Mucosa of gallbladder (tissue), 1 donor: Measurements from ENCODE around the gene FOSL2. TPM values are rescaled to one million over a fixed set of nuclear protein-coding genes. Genes with fewer than 3 reads are reported as not detected.
A peak's percentile ranks its signal among the peaks of the same experiment; 100 is the strongest.

Source experiments
- DNase-seq: peaks from one replicate; pipeline ENCODE4 v3.0.0-alpha.2; 2020; ENCODE audit warnings: low spot score
- total RNA-seq: library from RNA; stranded (reverse); gene quantifications from one replicate; pipeline ENCODE4 v1.2.1, GENCODE V29; 2021
- donor health status: DM: no; HTN: no; CAD: no.

Gene FOSL2
- total RNA-seq, 1 donor from 2014 or later, result 162 TPM

DNA sequence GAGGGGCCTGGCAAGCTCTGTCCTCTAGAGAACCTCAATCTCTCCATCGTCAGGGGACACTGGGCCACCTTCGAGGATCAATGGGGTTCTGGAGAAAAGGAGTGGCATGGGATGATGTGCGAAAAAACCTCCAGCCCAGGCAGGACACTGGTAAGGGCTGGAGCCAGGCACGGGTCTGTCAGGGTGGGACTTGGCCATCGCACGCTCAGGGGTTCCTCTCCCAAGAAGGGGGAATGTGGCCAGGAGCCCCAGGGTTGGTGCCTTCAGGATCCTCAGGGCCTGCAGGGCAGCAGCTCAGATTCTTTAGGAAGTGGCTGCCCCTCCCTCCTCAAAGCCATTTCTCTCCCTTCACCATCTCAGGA lies 56.4 kb downstream of the FOSL2 start:
- DNase-seq, result no peak

DNA sequence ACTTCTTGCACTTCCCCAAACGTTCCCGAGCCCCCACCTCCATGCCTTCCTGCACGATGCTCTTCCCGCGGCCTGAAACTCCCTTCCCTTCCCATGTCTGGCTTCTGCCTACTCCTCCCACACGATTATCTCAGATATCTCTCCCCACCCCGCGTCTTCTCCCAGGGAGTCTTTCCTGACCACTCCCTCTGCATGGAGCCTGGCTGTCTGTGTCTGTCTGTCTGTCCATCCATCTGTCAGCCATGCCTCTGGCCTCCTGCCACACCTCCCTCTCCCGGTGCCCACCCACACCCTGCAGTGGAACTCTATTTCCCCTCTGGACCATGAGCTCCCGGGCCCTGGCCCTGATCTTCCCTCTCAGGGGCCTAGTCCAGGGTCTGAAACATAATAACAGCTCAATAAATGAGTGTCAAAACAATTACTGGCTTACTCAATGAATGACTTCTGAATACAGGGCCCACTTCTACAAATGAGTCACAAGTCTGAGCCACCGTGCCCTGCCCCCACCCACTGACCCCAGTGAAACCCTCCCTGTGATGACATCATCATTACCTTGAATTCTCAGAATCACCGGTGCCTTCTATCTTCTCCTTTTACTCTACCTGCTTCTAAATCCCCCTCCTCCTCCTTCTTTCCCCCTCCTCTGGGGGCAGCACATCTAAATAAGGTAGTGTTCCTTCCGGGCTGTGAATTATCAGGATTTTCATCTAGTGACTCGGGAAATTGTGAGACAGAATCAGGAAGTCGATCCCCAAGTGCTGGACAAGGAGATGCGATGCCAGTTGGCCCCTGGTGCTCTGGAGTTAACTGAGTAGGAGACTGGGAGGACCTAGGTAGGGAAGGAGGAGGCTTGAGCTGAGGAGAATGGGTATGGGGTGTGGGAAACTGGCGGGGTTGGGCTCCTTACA lies 57.1 kb downstream of the FOSL2 start:
- no peak for DNase-seq

DNA sequence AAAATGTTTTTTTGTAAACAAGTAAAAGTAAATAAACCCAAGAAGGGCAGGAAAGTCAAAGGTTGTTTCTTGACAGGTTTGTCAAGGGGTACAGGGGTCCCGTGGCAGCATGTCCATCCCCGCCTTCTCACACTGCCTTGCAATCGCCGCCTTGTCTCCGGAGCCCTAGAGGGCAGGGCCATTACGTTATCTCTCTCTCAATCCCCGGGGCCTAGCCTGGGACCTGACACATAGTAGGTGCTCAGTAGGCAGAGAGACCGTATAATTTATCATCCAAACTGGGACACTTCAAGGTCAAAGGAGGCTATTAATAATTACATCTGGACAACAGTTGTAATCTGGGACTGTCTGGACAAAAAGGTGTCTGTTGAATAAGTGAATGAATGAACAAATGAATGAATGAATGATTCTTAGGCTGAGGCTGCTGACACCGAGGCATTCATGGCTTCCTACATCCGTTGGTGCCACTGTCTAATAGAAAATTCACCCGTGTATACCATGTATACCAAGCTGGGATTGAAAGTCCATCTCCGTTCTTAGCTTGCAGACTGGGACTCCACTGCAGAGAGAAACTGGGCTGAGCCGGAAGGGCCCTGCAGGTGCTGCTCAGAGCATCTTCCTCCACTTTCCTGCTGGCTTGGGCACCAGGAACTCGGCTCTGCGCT lies 58.4 kb downstream of the FOSL2 start:
- no peak for DNase-seq

DNA sequence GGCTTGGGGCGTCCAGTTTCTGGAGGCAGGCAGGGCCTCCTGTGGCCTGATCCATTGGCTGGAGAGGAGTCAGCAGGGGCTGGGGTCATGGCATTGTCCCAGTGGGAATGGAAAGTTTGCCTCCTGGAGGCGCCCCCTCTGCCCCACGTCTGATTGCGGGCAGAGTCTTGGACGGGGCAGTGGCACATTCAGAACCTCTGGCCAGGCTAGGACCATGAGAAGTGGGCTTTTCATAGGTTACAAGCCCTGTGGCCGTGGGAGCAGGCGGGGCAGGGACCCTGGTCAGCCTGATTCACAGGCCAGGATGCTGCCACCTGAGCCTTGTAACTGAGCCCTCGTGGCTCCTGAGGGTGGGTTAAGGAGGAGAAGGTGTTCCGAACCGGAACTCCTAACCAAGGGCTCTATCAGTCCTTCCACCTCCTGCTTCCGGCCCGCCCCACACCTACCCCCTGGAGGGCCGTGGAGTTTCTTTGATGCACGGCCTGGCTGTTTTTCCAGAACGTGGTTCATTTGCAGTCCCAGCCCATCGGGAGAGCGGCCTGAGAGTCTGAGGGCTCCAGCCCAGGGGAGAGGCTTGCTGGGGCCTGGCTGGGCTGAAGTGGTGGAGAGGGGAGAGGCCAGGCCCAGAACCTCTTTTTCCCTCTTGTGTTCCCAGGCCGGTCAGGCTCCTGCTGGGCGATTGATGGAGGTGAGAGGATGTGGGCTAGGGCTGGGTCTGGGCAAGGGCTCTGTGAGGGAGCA lies 59.3 kb downstream of the FOSL2 start:
- no peak for DNase-seq

DNA sequence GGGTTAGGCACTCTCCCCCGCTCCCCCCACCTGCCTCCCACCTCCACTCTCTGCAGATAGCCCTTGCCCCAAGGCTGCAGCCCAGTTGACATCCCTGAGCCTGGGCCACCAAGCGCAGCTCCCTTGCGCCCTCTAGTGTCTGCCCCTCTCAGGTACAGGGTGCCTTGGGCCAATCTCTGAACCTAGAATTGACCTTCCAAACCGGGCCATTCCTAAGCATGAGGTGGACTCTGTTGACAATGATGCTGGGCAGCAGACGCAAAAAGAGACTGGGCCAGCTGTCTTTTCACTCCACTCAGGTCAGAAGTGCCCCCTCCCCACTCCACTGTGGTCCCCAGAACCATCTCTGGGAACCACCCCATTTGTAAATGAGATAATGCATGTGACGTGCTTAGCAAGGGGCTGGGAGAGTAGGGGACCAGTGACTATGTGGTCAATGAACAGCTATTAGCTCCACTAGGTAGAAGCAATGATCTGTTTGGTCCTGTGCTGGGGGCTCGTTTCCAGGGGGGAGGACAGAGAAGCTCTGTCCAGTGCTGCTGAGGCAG lies 60.0 kb downstream of the FOSL2 start:
- peak; percentile 73 for DNase-seq

DNA sequence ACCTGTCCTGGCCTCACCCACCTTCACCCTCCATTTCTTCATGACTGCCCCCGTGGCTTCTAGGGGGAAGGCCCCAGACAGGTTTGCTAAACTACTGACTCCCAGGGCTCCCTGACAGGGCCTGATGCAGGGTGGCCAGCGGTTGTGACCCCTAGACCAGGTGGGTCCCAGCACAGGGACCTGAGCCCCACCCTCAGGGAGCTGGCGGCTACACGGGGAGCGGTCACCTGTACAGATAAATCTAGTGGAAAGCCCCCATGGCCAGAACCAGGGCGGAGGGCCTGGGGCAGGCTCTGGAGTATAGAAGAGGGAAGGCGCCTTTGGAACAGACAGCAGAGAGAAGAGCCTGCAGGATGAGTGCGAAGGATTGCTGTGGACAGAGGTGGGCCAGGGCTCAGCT lies 60.7 kb downstream of the FOSL2 start:
- DNase-seq, result no peak

DNA sequence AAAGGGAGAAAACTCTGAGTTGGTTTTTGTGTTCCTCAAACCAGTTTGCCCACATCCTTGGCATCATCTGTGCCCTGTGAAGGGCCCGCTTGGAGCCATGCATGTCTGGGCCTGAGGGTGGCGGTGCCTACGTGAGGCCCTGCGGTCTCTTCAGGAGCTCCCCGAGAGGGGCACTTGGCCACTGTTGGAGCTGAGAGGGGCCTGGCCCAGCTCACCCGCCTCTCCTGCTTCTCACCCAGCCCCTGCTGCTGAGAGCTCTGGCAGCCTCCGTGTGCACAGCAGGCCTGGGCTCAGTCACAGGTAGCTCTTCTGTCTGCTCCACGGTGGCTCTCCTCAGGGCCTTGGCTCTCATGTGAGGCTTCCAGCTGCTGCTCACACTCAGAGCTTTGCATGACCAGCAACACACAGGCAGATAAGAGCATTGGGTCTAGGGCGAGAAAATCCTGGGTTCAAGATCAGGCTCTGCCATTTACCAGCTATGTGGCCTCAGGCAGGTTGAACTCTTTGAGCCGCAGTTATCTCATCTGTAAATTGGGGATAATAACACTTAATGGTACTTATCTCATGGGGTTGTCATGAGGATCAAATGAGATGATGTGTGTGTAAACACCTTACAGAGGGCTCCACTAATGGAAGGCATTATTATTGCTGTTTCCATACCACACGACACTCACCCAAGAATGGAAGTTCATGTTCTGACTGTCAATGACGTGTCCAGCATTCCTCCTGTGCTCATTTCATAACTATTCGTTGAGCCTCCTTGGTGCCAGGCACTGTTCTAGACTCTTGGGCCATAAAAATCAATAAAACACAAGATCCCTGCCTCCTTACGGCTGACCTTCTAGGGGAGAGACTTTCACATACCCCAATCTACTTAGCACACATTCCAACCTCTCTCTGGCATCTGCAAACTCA lies 61.6 kb downstream of the FOSL2 start:
- DNase-seq, result no peak

DNA sequence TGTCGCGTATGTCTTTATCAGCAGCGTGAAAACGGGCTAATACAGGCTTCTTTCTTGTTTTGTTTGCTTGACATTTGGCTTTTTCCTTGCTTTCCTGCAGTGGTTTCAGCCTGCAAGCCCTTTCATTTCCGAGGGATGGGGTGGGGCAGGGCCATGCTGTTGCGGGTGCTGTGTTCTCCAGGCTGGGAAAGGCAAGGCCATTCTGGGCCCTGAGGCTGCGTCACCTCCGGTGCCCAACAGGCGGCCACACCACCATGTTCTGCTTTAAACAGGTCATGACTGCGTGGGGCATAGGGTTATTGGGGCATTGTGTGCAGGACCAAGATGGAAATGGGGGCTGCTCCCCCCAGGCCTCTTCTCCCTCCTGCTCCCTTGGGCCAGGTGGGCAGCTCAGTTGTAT lies 64.6 kb downstream of the FOSL2 start:
- DNase-seq, result no peak

DNA sequence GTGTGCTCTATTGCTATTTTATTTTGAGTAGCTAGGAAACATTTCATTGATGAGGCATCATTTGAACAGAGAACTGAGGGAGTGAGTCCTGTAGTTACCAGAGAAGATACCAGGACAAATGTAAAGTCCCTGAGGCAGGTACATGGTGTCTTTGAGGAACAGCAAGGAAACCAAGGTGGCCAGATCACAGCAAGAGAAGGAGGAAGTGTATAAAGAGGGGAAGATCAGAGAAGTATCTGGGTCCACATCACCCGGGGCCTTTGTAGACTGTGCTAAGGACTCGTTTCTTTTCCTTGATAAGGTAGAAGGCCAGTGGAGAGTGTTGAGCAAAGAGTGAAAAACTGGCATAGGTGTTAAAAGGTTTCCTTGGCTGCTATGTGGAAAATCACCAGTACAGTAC lies 68.4 kb downstream of the FOSL2 start:
- no peak for DNase-seq

DNA sequence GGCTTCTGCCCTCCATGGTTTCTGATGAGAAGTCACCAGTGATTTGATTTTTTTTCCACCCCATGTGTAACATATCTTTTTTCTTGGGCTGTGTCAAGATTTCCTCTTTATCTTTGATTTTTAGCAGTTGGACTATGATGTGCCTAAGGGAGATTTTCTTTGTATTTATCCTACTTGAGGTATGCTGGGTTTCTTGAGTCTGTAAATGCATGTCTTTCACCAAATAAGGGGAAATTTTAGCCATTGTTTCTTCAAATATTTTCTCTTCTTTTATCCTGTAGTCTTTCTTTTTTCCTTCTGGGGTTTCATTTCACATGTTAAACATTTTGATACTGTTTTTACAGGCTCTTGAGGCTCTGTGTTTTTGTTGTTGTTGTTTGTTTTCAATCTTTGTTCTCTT lies 69.5 kb downstream of the FOSL2 start:
- no peak for DNase-seq

DNA sequence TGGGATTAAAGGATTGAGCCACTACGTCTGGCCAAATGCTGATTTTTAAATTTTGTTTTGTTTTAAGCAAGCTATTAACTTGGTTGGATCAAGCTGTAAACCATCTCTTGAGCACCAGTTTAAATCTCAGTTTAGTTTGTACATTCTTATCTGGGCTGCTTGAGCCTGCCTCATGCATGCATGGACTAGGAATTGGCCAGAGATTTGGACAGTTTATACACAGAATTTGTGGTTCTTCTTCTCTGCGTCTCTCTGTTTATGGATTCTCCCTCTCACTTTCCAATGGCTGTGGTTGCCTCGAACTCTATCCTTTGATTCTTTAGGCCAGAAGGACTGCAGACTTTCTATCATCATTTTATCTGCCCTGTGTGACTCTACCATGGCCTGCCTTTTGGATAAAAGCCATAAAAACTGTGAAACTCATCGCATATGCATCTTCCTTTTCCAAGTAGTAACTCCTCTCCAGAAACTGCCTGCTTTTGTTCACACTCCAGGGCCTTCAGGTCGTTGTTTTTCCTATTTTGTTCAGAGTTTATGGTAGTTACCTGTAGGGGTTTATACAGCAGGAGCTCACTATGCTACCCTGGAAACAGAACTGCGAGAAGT lies 70.7 kb downstream of the FOSL2 start:
- DNase-seq, result no peak

DNA sequence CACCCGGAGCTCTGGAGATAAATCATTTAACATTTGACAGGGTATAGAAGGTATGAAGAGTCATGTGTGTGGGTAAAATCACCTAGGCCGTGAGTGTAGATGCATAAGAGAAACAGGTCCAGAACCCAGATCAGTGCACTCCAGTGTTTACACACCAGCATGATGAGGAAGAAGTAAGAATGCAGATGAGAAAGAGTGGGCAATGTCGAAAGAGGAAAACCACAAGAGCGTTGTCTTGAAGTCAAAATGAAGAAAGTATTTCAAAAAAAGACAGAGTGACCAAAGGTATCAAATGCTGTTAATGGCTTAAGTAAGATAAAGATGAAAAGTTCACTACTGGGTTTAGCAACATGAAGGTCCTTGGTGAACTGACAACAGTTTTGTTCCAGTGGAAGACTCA lies 71.2 kb downstream of the FOSL2 start:
- DNase-seq, result no peak

DNA sequence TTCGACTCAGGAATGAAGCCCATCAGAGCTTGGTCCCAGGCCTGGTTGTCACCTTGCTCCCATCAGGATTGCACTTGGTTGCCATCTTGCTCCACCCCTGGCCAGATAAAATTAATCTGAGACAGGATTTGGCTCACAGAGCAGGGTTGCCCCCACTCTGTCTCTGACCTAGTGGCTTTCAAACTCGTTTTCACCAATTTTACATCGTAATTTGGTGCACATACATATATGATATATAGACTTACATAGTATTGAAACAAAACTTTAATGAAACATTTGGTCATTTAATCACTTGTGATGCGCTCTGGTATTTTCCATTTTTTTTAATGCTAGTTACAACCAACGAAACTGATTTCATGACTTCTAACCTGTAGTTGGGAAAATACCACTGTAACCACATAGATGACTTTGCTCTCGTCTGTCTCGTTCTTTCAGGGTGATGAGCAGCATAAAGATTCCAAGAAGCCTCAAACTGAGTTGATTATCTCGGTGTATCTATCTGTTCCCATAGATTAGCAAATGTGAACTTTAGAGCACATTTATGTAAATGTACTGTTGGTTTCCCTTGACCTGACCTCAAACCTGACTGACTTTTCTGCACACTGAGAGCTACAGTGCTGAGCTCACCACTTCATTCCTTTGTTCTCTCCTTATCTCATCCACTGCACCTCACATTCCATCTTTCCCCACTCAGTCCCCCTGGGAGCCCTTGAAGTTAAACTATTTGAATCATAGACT lies 72.7 kb downstream of the FOSL2 start:
- DNase-seq, result no peak

Other genes with a start within 250 kb of the FOSL2 start
- gene PLB1, start 103.2 kb downstream of the FOSL2 start, total RNA-seq, result 7.2 TPM